Prostate gland (tissue), 2 donors: ENCODE measurements around the gene OTX1.
"Not testable (repeated sequence)": the region's sequence is repeated elsewhere in the genome, so short reads cannot be mapped to it uniquely, and the experiment has no call there.

Source experiments
- CTCF ChIP-seq, 4 experiments: fragments of 200-600 bp in 2 of 4; fragments of 450-650 bp in 2 of 4; sonication (generic) in 2 of 4; IDR thresholded peaks; 1 replicate in 3 of 4; 2 replicates in 1 of 4; pipeline ENCODE4 v1.5.1; 2016 to 2019; ENCODE audit warnings: antibody characterized with exemption in 4 of 4, mild to moderate bottlenecking in 2 of 4, moderate library complexity in 2 of 4
- POLR2A ChIP-seq: fragments of 450-650 bp; IDR thresholded peaks from one replicate; pipeline ENCODE4 v1.6.1; 2016; ENCODE audit warnings: antibody characterized with exemption, mild to moderate bottlenecking

- TF ChIP-seq CTCF (IDR thresholded peaks at IDR 0.05); POLR2A: not testable (repeated sequence)
Observed at GRCh38 chr2:63019686-63020085, 30.9 kb upstream of the OTX1 start.
